ENCODE measurements around the gene PKP1.

The PKP1 gene

GRCh38 chr1:201359873-201360210, 76.5 kb downstream of the PKP1 start:
- H3K9me3 ChIP-seq (ENCODE audit: insufficient read depth, low read depth, low read length) = no peaks in the 10 kb centered on the region
- H3K4me1 ChIP-seq (ENCODE audit: insufficient read depth, low read length) = peaks cover 3% of the 10 kb centered on the region; the same call in 1 of the 2 replicates
- H3K27me3 ChIP-seq (ENCODE audit: insufficient read depth, low read length) = no peaks in the 10 kb centered on the region
- no peak overlapping the region for H3K27ac ChIP-seq (ENCODE audit: low read length)
- no peaks in the 10 kb centered on the region for H3K36me3 ChIP-seq (ENCODE audit: insufficient read depth, low read depth, low read length)
- H3K9ac ChIP-seq (ENCODE audit: low read depth, low read length) = no peak overlapping the region
- no peak overlapping the region for H3K4me3 ChIP-seq (ENCODE audit: low read length)

- Histone ChIP-seq H3K27ac (ENCODE audit: low read length) (no peak overlapping the region), H3K9me3 (ENCODE audit: insufficient read depth, low read depth, low read length) (no peaks in the 10 kb centered on the region), H3K27me3 (ENCODE audit: insufficient read depth, low read length) (no peaks in the 10 kb centered on the region), H3K36me3 (ENCODE audit: insufficient read depth, low read depth, low read length) (no peaks in the 10 kb centered on the region), H3K9ac (ENCODE audit: low read depth, low read length) (no peak overlapping the region), H3K4me1 (ENCODE audit: insufficient read depth, low read length) (peaks cover 3% of the 10 kb centered on the region; the same call in 1 of the 2 replicates), H3K4me3 (ENCODE audit: low read length) (no peak overlapping the region)
Measured at GRCh38 chr1:201360486-201360885, 77.2 kb downstream of the PKP1 start.

- peaks cover 3% of the 10 kb centered on the region; the same call in 1 of the 2 replicates for H3K4me1 ChIP-seq (ENCODE audit: insufficient read depth, low read length)
- H3K4me3 ChIP-seq (ENCODE audit: low read length) = no peak overlapping the region
- no peak overlapping the region for H3K9ac ChIP-seq (ENCODE audit: low read depth, low read length)
- H3K36me3 ChIP-seq (ENCODE audit: insufficient read depth, low read depth, low read length) = no peaks in the 10 kb centered on the region
- no peaks in the 10 kb centered on the region for H3K27me3 ChIP-seq (ENCODE audit: insufficient read depth, low read length)
- no peak overlapping the region for H3K27ac ChIP-seq (ENCODE audit: low read length)
- H3K9me3 ChIP-seq (ENCODE audit: insufficient read depth, low read depth, low read length) = no peaks in the 10 kb centered on the region
Measured at GRCh38 chr1:201360901-201361651, 77.8 kb downstream of the PKP1 start.

- Histone ChIP-seq H3K36me3 (ENCODE audit: insufficient read depth, low read depth, low read length) (no peaks in the 10 kb centered on the region), H3K9ac (ENCODE audit: low read depth, low read length) (no peak overlapping the region), H3K9me3 (ENCODE audit: insufficient read depth, low read depth, low read length) (no peaks in the 10 kb centered on the region), H3K4me3 (ENCODE audit: low read length) (no peak overlapping the region), H3K27ac (ENCODE audit: low read length) (no peak overlapping the region), H3K27me3 (ENCODE audit: insufficient read depth, low read length) (no peaks in the 10 kb centered on the region), H3K4me1 (ENCODE audit: insufficient read depth, low read length) (peaks cover 3% of the 10 kb centered on the region; the same call in 1 of the 2 replicates)
Measured at GRCh38 chr1:201361652-201362504, 78.6 kb downstream of the PKP1 start.

GRCh38 chr1:201362906-201363305, 79.6 kb downstream of the PKP1 start:
- Histone ChIP-seq H3K27ac (ENCODE audit: low read length) (no peak overlapping the region), H3K4me1 (ENCODE audit: insufficient read depth, low read length) (peaks cover 3% of the 10 kb centered on the region; the same call in 1 of the 2 replicates), H3K4me3 (ENCODE audit: low read length) (no peak overlapping the region), H3K9me3 (ENCODE audit: insufficient read depth, low read depth, low read length) (no peaks in the 10 kb centered on the region), H3K27me3 (ENCODE audit: insufficient read depth, low read length) (no peaks in the 10 kb centered on the region), H3K9ac (ENCODE audit: low read depth, low read length) (no peak overlapping the region), H3K36me3 (ENCODE audit: insufficient read depth, low read depth, low read length) (no peaks in the 10 kb centered on the region)

DNA sequence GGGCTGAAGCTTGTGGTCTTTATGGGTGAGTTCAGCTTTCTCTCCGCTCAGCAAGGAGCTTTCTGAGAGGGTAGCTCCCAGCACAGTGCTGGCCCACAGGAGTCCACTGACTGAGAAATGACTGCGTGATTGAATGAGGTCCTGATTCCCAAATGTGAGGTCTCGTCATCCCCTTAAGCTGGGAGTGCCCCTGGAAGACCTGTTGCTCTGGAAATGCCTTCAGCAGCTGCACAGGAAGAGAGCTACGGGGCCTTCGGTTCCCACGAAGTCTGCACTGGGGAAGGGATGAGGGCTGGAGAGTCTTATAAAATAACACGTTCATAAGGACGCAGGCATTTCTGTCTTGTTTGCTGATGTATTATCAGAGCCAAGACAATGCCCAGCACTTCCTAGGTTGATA, 80.2 kb downstream of the PKP1 start:
- no peak overlapping the region for H3K9ac ChIP-seq (ENCODE audit: low read depth, low read length)
- peaks cover 3% of the 10 kb centered on the region; the same call in 1 of the 2 replicates for H3K4me1 ChIP-seq (ENCODE audit: insufficient read depth, low read length)
- H3K9me3 ChIP-seq (ENCODE audit: insufficient read depth, low read depth, low read length) = no peaks in the 10 kb centered on the region
- no peak overlapping the region for H3K27ac ChIP-seq (ENCODE audit: low read length)
- H3K27me3 ChIP-seq (ENCODE audit: insufficient read depth, low read length) = no peaks in the 10 kb centered on the region
- no peak overlapping the region for H3K4me3 ChIP-seq (ENCODE audit: low read length)
- no peaks in the 10 kb centered on the region for H3K36me3 ChIP-seq (ENCODE audit: insufficient read depth, low read depth, low read length)

DNA sequence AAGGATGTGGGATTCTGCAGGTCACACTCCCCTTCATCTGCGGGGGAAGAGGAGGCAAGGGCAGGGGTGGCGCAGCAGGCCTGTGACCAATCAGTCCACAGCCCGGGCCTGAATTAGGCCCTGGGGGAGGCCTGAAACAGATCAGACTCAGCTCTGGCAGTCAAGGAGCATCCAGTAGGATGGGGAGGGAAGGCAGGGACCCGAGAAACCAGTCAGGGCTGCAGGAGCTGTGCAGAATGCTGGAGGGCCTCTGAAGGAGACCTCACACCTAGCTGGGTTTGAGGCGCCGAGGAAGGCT, 81.5 kb downstream of the PKP1 start:
- no peak overlapping the region for H3K4me3 ChIP-seq (ENCODE audit: low read length)
- H3K27me3 ChIP-seq (ENCODE audit: insufficient read depth, low read length) = no peaks in the 10 kb centered on the region

GRCh38 chr1:201365251-201365650, 81.9 kb downstream of the PKP1 start:
- H3K27ac ChIP-seq (ENCODE audit: low read length) = no peak overlapping the region
- H3K4me3 ChIP-seq (ENCODE audit: low read length) = no peak overlapping the region
- no peaks in the 10 kb centered on the region for H3K9me3 ChIP-seq (ENCODE audit: insufficient read depth, low read depth, low read length)
- H3K4me1 ChIP-seq (ENCODE audit: insufficient read depth, low read length) = peaks cover 3% of the 10 kb centered on the region; the same call in 1 of the 2 replicates
- H3K27me3 ChIP-seq (ENCODE audit: insufficient read depth, low read length) = no peaks in the 10 kb centered on the region
- H3K9ac ChIP-seq (ENCODE audit: low read depth, low read length) = no peak overlapping the region
- no peaks in the 10 kb centered on the region for H3K36me3 ChIP-seq (ENCODE audit: insufficient read depth, low read depth, low read length)

More for the DNA sequence above, 81.5 kb downstream of the PKP1 start:
- no peak overlapping the region for H3K27ac ChIP-seq (ENCODE audit: low read length)
- H3K36me3 ChIP-seq (ENCODE audit: insufficient read depth, low read depth, low read length) = no peaks in the 10 kb centered on the region
- no peak overlapping the region for H3K9ac ChIP-seq (ENCODE audit: low read depth, low read length)
- H3K9me3 ChIP-seq (ENCODE audit: insufficient read depth, low read depth, low read length) = no peaks in the 10 kb centered on the region
- peaks cover 3% of the 10 kb centered on the region; the same call in 1 of the 2 replicates for H3K4me1 ChIP-seq (ENCODE audit: insufficient read depth, low read length)

DNA sequence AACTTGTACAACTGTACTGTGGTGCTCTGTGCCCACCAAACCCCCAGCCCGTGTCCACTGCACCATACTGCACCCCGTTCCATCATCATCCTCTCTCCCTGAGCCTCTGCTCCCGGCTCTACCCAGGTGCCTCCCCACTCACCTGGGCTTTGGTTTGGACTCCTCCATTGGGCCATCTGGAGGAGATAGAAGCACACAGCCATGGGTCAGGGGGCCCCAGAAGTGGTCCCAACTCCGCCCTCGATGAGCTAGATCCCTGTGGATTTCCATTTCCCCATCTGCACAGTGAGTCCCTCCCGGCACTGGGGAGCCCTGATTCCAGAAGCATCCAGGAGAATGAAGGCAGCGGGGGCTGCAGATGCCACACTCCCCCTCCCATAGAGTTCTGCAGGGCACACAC, 83.4 kb downstream of the PKP1 start:
- H3K27me3 ChIP-seq (ENCODE audit: insufficient read depth, low read length) = no peaks in the 10 kb centered on the region

DNA sequence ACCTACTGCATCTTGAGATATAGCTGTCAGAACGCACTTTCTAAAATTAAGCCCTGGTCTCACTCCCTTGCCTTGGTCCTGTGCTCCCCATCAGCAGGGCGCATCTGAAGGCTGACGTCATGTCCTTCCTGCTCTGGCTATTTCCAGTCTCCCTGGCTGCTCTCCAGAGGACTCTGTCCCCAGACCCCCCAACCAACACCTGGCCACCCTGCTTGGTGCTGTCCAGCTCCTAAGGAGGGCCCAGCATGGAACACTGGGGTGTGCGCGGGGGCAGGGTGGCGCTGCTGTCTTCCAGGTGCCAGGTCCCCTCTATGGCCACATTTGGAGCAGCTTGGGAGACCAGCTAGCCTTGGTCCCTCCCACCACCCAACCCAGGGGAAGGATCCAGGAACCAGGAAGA, 85.9 kb downstream of the PKP1 start:
- no peak overlapping the region for H3K9ac ChIP-seq (ENCODE audit: low read depth, low read length)
- H3K36me3 ChIP-seq (ENCODE audit: insufficient read depth, low read depth, low read length) = no peaks in the 10 kb centered on the region
- H3K4me3 ChIP-seq (ENCODE audit: low read length) = no peak overlapping the region
- peaks cover 3% of the 10 kb centered on the region for H3K4me1 ChIP-seq (ENCODE audit: insufficient read depth, low read length)
- H3K27ac ChIP-seq (ENCODE audit: low read length) = no peak overlapping the region
- H3K9me3 ChIP-seq (ENCODE audit: insufficient read depth, low read depth, low read length) = no peaks in the 10 kb centered on the region
- no peaks in the 10 kb centered on the region for H3K27me3 ChIP-seq (ENCODE audit: insufficient read depth, low read length)

More for the DNA sequence above, 83.4 kb downstream of the PKP1 start:
- no peaks in the 10 kb centered on the region for H3K36me3 ChIP-seq (ENCODE audit: insufficient read depth, low read depth, low read length)
- H3K9me3 ChIP-seq (ENCODE audit: insufficient read depth, low read depth, low read length) = no peaks in the 10 kb centered on the region
- H3K4me3 ChIP-seq (ENCODE audit: low read length) = no peak overlapping the region
- no peak overlapping the region for H3K27ac ChIP-seq (ENCODE audit: low read length)
- peaks cover 3% of the 10 kb centered on the region; the same call in 1 of the 2 replicates for H3K4me1 ChIP-seq (ENCODE audit: insufficient read depth, low read length)
- H3K9ac ChIP-seq (ENCODE audit: low read depth, low read length) = no peak overlapping the region

DNA sequence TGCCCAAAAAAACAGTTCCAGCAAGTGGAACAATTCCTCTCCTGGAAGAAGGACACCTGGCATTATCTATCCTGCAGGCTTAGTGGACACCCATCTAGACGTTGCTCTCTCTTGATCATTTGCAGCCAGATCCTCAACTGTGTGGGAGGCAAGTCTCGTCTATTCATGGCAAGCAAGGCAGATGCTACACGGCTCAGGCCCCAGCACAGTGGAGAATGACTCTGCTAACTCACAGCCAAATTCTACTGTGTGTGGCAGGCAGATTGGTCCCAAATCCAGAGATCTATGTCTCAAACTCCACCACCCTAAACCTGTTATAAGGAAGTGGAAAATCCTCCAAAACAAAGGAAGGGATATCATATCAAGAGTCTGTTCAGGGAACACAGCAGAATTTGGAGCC, 87.2 kb downstream of the PKP1 start:
- Histone ChIP-seq H3K27me3 (ENCODE audit: insufficient read depth, low read length) (no peaks in the 10 kb centered on the region), H3K36me3 (ENCODE audit: insufficient read depth, low read depth, low read length) (no peaks in the 10 kb centered on the region)

DNA sequence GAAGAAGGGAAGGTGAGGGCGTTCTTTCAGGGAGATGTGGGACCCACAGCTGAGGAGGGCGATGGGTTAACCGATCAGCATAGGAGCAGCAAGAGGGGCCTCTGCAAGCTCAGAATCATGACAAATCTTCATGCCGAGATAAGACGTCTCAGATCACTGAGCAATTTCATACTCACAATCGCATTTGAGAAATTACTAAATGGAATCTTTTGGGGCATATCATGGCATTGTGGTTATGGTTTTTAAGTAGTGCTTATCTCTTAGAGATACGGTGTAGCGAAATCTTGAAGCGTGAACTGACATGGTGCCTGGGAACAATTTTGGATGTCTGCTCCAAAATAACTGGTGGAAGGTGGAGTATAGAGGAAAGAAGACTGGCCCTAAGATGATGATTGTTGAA, 88.0 kb downstream of the PKP1 start:
- H3K4me1 ChIP-seq (ENCODE audit: insufficient read depth, low read length) = peaks cover 22% of the 10 kb centered on the region
- H3K9ac ChIP-seq (ENCODE audit: low read depth, low read length) = no peak overlapping the region
- H3K9me3 ChIP-seq (ENCODE audit: insufficient read depth, low read depth, low read length) = no peaks in the 10 kb centered on the region
- no peaks in the 10 kb centered on the region for H3K27me3 ChIP-seq (ENCODE audit: insufficient read depth, low read length)
- no peaks in the 10 kb centered on the region for H3K36me3 ChIP-seq (ENCODE audit: insufficient read depth, low read depth, low read length)
- no peak overlapping the region for H3K4me3 ChIP-seq (ENCODE audit: low read length)
- H3K27ac ChIP-seq (ENCODE audit: low read length) = no peak overlapping the region

More for the DNA sequence above, 87.2 kb downstream of the PKP1 start:
- Histone ChIP-seq H3K4me1 (ENCODE audit: insufficient read depth, low read length) (peaks cover 14% of the 10 kb centered on the region), H3K9me3 (ENCODE audit: insufficient read depth, low read depth, low read length) (no peaks in the 10 kb centered on the region), H3K27ac (ENCODE audit: low read length) (no peak overlapping the region), H3K4me3 (ENCODE audit: low read length) (no peak overlapping the region), H3K9ac (ENCODE audit: low read depth, low read length) (no peak overlapping the region)
